ENCODE measurements around the gene KIFC1. TPM values are rescaled to one million over a fixed set of nuclear protein-coding genes. Genes with fewer than 3 reads are reported as not detected.

The KIFC1 gene
- total RNA-seq, 1 experiment from 2014 or later, result 97.6 TPM

DNA sequence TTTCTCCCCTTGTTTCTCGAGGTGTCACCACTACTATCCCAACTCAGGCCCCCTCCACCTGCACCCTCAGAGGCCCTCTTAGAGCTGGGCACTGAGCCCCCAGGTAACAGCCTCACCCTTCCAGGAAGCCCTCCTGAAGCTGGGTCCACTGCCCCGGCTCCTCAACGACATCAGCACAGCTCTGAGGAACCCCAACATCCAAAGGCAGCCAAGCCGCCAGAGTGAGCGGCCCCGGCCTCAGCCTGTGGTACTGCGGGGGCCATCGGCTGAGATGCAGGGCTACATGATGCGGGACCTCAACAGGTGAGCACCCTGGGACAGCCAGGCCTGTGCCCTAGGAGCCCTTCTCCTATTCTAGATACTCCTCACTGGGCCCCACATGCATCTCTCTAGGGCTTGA is 49.8 kb downstream of the KIFC1 start:
- no peak for DNase-seq (ENCODE audit: low read depth)

DNA sequence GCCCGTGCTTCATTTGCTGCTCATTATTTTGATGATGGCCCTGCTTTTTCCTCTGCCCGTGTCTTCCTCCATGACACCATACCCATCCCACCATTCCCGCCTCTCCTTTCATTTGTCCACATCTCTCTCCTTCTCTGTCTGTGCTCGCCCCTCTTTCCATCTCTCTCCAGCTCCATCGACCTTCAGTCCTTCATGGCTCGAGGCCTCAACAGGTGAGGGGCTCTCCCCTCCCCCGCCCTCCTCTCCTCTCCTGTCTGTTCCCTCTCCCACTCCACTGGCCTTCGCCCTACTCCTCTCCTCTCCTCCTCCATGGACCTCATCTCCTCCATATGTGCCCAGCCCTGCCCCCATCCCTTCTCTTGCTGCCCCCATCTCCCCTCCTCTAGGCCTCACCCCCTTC is 50.7 kb downstream of the KIFC1 start:
- DNase-seq (ENCODE audit: low read depth), result no peak

DNA sequence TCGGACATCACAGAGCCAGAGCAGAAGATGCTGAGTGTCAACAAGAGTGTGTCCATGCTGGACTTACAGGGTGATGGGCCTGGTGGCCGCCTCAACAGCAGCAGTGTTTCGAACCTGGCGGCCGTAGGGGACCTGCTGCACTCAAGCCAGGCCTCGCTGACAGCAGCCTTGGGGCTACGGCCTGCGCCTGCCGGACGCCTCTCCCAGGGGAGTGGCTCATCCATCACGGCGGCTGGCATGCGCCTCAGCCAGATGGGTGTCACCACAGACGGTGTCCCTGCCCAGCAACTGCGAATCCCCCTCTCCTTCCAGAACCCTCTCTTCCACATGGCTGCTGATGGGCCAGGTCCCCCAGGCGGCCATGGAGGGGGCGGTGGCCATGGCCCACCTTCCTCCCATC is 51.4 kb downstream of the KIFC1 start:
- DNase-seq (ENCODE audit: low read depth), result no peak

DNA sequence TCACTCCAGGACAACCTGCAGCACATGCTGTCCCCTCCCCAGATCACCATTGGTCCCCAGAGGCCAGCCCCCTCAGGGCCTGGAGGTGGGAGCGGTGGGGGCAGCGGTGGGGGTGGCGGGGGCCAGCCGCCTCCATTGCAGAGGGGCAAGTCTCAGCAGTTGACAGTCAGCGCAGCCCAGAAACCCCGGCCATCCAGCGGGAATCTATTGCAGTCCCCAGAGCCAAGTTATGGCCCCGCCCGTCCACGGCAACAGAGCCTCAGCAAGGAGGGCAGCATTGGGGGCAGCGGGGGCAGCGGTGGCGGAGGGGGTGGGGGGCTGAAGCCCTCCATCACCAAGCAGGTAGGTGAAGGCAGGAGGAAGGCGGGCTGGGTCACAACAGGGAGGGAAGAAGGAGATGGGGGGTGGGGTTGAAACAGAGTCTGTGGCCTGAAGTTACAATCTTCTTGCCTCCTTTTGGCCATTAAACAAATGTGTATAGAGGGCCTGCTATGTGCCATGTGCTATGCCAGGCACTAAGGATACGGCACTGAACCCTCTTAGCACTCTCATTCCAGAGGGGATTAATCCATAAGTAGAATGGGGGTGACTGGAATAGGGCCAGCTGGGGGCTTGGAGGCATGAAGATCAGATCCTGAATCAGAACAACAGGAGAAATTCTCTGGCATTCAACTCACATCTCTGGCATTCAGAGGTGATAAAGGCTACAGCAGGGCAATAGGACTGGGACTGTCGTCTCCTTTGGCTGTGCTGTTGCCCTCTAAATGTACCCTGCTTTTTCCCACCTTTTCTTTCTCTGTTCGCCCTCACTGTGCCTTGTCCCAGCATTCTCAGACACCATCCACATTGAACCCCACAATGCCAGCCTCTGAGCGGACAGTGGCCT is 52.2 kb downstream of the KIFC1 start:
- DNase-seq (ENCODE audit: low read depth), result no peak

DNA sequence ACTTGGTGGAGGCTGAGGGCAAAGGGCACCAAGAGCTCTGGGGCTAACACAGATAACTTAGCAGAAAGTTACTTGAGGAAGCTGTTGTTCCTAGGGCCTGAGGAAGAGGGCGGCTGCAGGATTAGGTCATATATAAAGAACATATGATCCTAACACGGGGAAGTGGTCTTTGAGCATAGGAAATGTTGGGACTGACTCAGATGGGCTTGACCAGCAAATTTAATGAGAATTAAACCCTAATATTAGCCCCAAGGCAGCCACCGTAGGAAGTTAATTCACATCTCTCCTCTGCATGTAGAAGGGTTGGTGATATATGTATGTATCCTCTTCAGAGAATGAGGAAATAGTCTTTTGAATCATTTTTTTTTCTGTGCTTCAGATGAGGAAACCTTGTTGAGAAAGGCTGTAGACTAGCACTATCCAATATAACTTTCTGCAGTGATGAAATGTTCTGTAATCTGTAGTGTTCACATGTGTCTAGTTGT is 53.5 kb downstream of the KIFC1 start:
- DNase-seq (ENCODE audit: low read depth), result no peak

DNA sequence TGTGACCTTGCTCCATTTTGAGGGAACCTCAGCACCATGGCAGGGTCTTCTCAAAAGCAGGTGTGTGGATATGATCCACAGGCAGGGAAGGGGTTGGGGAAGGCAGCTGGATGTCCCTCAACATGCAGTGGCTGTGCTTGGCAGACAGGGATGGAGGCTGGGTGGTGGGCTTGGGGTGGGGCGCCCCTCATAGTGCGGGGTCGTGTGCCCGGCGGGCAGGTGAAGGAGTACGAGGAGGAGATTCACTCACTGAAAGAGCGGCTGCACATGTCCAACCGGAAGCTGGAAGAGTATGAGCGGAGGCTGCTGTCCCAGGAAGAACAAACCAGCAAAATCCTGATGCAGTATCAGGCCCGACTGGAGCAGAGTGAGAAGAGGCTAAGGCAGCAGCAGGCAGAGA is 54.7 kb downstream of the KIFC1 start:
- no peak for DNase-seq (ENCODE audit: low read depth)

DNA sequence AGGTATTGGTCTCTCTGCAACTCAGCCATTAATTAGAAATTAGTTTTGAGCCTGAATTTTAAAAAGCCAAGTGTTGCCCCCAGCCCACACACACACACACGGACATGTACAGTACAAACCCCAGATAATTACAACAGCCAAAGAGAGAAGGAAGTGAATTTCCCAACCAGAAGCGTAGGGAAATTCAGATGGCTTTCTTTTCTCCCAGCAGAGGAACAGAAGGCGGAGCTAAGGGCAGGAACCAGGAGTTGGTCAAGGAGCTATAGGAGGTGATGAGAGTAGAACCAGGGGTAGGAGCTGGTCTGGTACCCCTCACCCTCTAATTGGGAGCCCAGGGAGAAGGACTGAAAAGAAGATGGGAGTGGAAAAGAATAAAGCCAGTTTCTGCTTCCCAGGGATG is 58.8 kb downstream of the KIFC1 start:
- no peak for DNase-seq (ENCODE audit: low read depth)

DNA sequence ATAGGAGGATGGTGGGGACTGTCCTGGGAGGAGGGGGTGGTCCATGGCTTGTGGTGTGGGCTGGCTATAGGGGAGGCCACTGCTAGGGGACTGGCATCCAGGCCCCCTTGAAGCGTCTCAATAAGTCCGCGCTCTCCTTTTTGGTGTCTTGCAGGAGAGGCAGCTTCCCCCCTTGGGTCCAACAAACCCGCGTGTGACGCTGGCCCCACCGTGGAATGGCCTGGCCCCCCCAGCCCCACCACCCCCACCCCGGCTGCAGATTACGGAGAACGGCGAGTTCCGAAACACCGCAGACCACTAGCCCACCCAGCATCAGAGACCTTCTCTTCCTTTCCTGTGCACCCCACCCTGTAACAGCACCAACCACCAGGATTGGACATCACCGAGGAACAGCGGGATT is 60.0 kb downstream of the KIFC1 start:
- DNase-seq (ENCODE audit: low read depth), result no peak

DNA sequence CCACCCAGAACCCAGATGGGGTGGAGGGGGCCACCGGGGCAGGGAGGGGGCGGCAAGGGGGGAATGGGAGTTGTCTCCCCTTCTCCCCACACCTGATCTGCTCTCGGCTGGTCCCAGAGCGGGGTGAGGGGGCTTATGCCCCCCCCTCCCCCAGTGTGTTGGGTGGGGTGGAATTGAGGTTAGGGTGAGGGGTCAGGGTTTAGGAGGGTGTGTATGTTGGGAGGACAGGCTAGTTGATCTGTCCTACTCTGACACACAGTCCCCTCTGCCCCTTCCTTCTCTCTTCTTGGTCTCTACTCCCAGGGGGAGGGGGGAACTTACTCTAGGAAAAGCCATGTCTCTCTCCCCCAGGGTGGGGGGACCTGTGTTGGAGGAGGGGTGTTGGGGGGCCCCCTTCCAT is 60.9 kb downstream of the KIFC1 start:
- DNase-seq (ENCODE audit: low read depth), result no peak

DNA sequence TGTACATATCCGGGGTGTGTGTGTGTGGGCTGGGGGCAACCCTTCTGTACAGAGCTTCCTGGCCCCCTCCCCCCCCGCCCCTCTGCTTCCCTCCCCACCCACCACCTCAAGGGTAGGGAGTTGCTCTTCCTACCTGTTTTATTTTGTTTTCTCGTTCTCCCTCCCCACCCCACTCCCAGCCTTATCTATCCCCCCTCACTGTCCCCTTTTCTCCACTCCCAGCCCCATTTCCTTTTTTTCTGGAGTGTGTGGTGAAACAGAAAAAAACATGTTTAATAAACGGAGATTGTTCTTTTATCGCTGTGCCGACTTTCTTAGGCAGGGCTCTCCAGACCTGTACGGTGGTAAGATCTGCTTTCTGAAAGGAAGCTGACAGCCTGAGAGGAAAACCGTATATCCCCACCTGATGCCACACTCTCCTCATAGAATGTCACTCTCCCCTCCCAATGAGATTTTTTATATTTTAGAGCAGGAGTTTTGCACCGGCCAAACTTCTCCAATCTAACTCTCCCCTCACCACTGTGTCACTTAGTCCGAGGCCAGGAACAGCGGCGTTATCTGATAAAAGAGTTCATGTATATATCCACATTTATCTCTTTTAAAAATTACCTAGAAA is 61.9 kb downstream of the KIFC1 start:
- DNase-seq (ENCODE audit: low read depth), result no peak

DNA sequence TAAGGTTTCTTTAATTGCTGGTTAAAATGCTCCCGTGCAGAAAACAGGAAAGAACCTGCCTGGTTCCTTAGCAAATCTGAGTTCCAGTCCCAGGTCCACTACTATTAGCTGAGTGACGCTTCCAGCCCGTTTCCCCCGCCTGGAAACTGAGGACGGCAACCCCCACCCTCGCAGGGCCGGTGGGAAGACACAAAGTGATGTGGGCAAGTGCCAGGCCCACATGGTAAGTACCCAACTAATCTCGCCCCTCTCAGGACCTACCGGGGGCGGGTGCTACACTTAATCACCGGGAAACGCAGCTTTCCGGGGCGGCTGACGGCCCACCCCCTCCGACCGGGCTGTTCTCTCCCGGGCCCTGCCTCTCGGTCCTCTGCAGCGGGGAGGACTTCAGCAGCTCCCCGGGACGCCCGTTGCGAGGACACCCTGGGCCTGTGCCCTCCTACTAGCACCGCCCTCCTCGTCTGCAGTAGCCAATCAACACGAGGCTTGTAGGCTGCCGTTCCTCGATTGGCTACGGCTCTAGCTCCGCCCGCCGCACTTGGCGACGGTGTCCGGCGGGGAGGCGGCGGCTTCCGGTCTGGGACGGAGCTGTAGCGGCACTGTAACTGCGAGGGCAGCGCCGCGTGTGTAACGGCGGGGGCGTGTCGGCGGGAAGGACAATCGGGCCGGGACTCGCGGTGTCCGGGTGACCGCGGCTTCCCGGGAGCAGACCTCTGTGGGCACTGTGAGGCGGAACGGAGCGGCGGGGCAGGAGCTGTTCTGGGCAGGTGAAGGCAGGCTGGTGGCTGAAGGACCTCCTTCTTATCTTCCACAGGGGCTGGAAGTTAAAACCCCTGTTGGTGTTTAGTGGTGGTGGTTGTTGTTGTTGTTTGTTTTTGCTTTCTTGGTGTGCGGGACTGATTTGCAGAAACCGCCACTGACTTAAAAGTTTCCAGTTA is 62.7 kb downstream of the KIFC1 start, which contains the start of gene ZBTB9:
TSS of gene ZBTB9 (plus strand) at position 568 of the 938 bp plus-strand sequence. CDS start 525 bp downstream, outside the sequence.
- peak; percentile 93 for DNase-seq (ENCODE audit: low read depth)

DNA sequence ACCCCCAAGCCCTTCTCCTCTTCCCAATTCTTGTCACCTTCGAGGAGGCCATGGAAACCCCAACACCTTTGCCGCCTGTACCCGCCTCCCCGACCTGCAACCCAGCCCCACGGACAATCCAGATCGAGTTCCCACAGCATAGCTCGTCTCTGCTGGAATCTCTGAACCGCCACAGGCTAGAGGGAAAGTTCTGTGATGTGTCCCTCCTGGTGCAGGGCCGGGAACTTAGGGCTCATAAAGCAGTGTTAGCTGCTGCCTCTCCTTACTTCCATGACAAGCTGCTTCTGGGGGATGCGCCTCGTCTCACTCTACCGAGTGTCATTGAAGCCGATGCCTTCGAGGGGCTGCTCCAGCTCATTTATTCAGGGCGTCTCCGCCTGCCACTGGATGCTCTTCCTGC is 63.4 kb downstream of the KIFC1 start:
- no peak for DNase-seq (ENCODE audit: low read depth)

DNA sequence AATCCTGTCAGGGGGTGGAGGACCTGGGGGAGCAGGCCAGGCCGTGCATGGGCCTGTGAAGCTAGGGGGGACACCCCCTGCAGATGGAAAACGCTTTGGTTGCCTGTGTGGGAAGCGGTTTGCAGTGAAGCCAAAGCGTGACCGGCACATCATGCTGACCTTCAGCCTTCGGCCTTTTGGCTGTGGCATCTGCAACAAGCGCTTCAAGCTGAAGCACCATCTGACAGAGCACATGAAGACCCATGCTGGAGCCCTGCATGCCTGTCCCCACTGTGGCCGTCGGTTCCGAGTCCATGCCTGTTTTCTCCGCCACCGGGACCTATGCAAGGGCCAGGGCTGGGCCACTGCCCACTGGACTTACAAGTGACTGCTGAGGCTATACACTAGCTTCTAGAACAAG is 64.5 kb downstream of the KIFC1 start:
- no peak for DNase-seq (ENCODE audit: low read depth)

DNA sequence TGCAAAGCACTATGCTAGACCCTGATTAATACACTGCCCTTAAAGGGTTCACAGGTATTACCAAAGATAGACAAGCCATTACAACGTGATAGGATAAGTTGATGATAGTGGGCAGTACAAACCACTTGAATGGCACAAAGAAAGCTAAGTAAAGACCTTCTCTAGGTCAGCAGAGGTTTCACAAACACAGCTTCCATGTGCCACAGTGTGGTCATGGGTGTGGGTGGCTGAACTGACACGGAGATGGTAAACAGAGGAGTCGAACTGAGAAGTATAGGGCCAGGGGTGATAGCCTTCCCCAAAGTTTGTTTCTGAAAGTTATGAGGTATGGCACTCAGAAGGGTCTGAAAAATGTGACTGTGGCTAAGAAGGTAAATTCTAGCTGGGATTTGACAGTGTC is 67.1 kb downstream of the KIFC1 start:
- no peak for DNase-seq (ENCODE audit: low read depth)

DNA sequence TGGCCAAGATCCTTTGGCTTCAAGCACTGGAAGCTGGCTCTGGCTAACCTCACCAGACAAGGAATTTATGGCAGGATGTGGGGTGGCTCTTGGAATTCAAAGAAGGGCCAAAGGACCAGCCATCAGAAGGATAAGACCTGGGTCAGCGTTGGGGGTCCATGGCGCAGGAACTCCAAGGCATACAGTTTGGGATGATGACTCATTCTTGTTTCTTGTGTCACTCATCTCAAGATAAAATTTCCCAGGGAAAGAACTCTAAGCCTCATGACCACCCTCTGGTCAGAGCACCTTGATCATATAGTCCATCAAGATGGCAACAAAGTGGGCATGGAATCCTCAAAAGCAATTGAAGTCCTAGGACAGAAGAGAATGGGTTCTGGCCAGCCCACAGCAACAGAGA is 67.6 kb downstream of the KIFC1 start:
- no peak for DNase-seq (ENCODE audit: low read depth)

Other genes starting within 250 kb of the KIFC1 start
- gene COL11A2, start 199.4 kb upstream of the KIFC1 start, total RNA-seq (2014; rRNA removed), result 0.96 and 1.1 TPM in 2 replicates
- 17.4 and 23.0 TPM in 2 replicates for gene RXRB, start 191.2 kb upstream of the KIFC1 start, total RNA-seq (2014; rRNA removed)
- 91.9 and 104 TPM in 2 replicates for gene SLC39A7, start 191.0 kb upstream of the KIFC1 start, total RNA-seq (2014; rRNA removed)
- 7.9 and 9.1 TPM in 2 replicates for gene HSD17B8, start 187.2 kb upstream of the KIFC1 start, total RNA-seq (2014; rRNA removed)
- gene RING1, start 183.3 kb upstream of the KIFC1 start, total RNA-seq (2014; rRNA removed), result 17.4 and 22.2 TPM in 2 replicates
- 40.0 and 51.0 TPM in 2 replicates for gene VPS52, start 119.9 kb upstream of the KIFC1 start, total RNA-seq (2014; rRNA removed)
- 2,111 and 2,414 TPM in 2 replicates for gene RPS18, start 119.7 kb upstream of the KIFC1 start, total RNA-seq (2014; rRNA removed)
- 0.06 and 0.19 TPM in 2 replicates for gene B3GALT4, start 114.7 kb upstream of the KIFC1 start, total RNA-seq (2014; rRNA removed)
- 83.7 and 98.3 TPM in 2 replicates for gene WDR46, start 102.6 kb upstream of the KIFC1 start, total RNA-seq (2014; rRNA removed)
- 67.6 and 82.1 TPM in 2 replicates for gene PFDN6, start 102.2 kb upstream of the KIFC1 start, total RNA-seq (2014; rRNA removed)
- gene RGL2, start 92.9 kb upstream of the KIFC1 start, total RNA-seq (2014; rRNA removed), result 20.6 and 24.4 TPM in 2 replicates
- gene TAPBP, start 77.7 kb upstream of the KIFC1 start, total RNA-seq (2014; rRNA removed), result 44.9 and 57.9 TPM in 2 replicates
- 10.1 and 15.0 TPM in 2 replicates for gene ZBTB22, start 74.1 kb upstream of the KIFC1 start, total RNA-seq (2014; rRNA removed)
- gene DAXX, start 68.9 kb upstream of the KIFC1 start, total RNA-seq (2014; rRNA removed), result 51.6 and 64.3 TPM in 2 replicates
- 39.3 and 49.7 TPM in 2 replicates for gene PHF1, start 19.2 kb downstream of the KIFC1 start, total RNA-seq (2014; rRNA removed)
- 230 and 234 TPM in 2 replicates for gene CUTA, start 26.3 kb downstream of the KIFC1 start, total RNA-seq (2014; rRNA removed)
- gene SYNGAP1, start 28.2 kb downstream of the KIFC1 start, total RNA-seq (2014; rRNA removed), result 2.4 and 4.2 TPM in 2 replicates
- 5.5 and 5.7 TPM in 2 replicates for gene ZBTB9, start 62.8 kb downstream of the KIFC1 start, total RNA-seq (2014; rRNA removed)
- gene BAK1, start 188.5 kb downstream of the KIFC1 start, total RNA-seq (2014; rRNA removed), result 18.5 and 19.3 TPM in 2 replicates
- 48.6 and 50.1 TPM in 2 replicates for gene ITPR3, start 229.5 kb downstream of the KIFC1 start, total RNA-seq (2014; rRNA removed)

Measured in LHCN-M2 (cell line).